AG08395 (cell line): ENCODE data around the gene GDF7.

Source experiments
- DNase-seq: peaks from one replicate; pipeline ENCODE4 v3.0.0; 2012; ENCODE audit warnings: mixed read lengths, low spot score

GDF7 gene

DNA sequence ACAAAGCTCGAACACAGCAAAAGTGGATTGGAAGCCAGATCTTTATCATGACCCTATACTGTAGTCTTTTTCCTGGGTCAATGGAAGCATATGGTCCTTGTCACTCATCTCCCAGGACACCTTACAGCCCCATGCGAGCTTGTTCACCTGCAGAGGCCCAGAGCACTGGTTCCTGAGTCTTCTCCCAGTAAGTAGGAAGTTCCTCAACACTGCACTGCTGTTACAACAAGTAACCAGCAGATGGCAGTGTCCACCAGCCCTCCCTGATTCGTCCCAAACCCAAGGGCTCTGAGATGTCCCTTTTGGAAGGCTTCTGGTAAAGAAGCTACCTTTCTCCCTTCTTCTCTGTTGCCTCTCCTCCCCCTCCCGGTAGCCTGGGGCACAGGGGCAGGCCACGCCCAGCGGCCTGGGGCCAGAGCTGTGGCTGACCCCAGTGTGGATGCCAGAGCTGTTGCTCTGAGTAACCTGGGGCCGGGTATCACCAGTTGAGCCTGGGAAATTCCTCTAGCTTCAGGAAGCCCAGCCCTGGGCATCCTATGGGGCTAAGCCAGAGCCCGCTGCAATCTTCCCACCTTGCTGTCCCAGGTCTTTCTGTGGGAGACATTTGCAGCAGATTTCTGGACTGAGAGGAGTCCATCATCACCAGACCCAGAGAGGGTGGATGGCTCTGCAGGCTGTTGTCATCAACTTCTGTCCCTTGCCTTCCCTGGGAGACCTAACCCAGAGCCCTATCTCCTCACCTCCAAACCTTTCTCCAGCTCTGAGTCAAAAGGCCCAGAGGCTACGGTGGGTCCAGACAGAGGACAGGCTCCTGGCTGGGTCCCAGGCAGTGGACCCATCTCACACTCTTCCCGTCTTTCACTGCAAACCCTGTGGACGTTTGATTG lies 5.3 kb upstream of the GDF7 start:
- DNase-seq: peak; percentile 88

DNA sequence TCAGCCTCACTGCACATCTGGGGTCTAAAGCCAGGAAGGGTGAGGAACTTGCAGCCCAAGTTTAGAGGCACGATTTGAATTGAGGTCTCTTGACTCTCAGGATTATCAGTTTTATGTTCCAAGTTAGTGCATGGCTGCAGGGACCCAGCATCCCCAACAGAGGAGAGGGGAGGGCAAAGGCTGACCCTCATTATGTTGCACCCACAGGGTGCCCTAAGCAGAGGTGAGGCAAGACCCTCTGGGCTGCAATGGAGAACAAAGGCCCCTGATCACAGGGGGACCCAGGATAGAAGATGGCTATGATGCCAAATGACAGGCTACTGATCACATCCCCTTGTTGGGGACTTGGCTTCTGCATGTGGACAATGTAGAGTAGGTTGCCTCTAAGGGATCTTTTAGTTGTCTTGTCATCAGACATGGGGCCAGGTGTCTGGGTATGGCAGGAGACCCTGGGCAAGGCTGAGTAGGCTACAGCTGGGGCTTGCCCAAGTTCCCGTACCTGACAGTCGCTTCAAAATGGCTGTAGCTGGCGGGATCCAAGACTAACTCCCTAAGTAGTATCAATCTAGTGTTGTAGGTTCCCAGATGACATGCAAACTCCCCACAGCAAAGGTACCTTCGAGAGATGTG lies 4.5 kb upstream of the GDF7 start:
- DNase-seq: no peak

DNA sequence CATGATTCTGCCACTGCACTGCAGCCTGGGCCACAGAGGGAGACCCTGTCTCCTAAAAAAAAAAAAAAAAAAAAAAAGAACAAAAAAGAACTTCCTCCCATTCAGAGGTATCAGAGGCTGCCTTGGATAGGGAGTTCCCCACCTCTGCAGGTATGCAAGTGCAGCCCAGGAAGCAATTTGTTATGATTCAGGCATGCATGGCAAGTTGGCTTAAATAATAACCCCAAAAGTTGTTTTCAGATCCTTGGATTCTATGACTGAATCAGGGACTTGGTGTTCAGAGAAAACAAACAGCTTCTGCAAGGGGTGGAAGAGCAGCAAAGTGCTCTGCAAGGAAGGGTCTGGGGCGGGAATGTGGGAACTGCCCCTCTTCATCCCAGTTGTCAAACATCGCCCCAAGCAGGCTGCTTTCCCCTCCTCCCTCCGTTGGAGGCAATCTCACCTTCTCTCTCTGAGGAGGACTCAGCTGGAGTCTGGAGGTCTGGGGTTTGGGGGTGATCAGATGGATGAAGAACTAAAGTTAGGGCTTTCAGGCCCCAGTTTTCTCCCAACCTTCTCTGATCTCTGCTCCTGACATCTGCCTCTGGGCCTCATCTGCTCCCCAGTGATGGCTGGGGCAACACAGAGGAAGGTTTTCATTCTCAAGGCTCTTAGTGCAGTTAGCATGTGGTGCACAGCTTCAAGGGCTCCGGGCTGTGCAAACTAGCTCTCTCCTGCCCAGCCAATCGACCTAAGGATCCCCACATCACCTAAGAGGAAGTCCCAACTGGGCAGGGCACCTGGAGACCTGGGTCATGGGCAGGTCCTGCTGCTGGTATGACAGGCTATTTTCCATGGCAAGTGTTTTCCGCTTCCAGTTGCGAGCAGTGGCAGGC lies 3.5 kb upstream of the GDF7 start:
- DNase-seq: no peak

DNA sequence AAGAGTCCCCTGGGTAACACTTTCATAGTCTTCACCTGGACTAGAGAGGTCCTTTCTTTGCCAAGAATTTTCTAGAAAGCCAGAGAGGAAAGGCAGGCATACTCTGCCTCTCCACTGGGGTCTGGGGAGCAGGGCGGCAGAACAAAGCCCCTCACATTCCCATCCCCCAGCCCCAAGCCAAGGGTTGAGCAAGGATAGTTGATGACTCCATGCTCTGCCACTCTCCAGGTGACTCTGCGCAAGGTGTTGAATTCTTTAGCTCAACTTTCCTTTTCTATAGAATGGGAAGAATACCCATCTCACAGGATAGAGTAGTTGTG lies 2.9 kb upstream of the GDF7 start:
- DNase-seq: no peak

DNA sequence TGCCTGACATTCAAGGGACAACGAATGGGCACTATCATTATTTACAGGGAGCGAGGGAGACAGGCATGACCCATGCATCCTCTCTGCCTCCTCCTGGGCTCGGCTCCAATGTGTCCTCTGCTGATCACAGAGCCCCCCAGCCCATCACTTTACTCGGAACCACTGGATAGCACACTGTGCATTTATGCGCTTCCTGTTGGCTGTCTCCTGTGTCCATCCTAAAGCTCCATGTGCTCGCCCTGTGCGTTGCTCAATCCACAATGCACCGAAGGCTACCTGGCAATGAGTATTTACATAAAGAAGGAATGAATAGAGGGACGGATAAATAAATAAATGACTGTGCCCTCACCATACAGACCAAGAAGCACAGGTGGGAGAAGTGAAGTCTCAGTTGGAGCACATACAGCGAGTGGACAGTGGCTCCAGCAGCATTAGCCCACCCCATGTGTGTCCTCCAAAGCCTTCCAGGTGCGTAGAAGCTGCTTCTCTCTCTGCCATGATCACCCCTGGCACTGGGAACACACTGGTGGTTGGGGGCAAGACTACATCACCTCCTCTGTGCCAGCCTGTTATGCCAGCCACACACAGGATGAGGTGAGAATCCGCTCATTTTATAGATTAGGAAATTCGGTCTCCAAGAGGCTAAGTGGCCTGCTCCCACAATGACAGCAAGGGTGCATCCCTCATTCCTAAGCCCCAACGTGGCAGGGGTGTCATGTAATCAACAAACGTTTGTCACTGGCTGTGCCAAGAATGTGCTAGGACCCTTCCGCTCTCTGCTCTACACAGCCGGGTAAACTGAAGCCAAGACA lies 2.3 kb upstream of the GDF7 start:
- no peak for DNase-seq

DNA sequence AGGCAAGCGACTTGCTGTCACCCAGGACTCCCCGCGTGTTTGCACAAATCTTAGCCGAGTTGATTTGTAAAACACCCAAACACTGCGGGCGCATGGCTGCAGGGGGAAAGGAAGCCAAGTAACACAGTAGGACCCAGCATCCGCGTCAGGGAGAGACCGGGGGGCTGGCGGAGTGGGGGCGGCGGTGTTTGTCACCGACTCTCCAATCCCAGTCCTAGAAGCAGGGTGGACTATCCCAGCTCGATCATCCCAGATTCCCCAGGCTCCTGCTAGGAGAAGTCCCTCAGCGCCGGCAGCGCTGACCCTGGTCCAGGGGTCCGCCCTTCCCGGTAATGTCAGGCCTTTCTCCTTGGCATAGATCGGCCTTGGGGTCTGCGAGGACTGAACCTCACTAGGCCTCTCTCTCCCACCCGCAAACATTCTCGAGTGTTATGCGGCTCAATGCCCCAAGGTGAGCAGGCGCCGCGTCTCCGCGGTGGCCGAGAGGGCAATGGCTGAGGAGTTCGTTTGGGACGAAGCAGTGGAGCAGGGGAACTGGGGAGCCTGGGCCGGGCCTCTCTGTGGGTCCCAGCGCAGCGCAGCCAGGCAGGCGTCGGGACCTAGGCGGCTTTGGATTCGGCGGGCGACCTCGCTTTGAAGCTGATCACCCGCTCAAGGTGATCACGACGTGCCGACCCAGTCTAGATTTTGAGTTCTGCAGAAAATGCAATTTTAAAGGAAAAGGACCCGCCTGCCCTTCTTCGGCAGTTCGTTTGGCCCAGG lies 1.5 kb upstream of the GDF7 start:
- DNase-seq: no peak

DNA sequence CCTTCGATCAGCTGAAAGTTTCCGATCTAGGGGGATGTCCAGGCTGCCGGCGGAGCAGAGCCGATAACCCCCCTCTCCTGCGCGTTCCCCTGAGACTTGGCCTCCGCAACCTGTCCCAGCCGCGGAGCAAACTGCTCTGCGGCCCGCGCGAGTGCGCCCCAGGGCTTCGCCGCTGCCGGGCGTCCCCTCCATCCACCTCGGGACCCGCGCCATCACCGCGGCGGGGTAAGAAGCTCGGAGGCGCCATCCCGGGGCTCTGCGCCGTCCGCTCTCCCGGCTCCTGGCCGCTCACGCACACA lies 990 bp upstream of the GDF7 start:
- DNase-seq: no peak

DNA sequence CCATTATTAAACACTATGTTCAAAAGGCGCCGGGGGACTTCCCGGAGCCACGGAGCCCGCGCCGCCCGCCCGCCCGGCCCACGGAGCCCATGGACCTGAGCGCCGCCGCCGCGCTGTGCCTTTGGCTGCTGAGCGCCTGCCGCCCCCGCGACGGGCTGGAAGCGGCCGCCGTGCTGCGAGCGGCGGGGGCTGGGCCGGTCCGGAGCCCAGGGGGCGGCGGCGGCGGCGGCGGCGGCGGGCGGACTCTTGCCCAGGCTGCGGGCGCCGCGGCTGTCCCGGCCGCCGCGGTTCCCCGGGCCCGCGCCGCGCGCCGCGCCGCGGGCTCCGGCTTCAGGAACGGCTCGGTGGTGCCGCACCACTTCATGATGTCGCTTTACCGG lies 197 bp downstream of the GDF7 start:
- no peak for DNase-seq

DNA sequence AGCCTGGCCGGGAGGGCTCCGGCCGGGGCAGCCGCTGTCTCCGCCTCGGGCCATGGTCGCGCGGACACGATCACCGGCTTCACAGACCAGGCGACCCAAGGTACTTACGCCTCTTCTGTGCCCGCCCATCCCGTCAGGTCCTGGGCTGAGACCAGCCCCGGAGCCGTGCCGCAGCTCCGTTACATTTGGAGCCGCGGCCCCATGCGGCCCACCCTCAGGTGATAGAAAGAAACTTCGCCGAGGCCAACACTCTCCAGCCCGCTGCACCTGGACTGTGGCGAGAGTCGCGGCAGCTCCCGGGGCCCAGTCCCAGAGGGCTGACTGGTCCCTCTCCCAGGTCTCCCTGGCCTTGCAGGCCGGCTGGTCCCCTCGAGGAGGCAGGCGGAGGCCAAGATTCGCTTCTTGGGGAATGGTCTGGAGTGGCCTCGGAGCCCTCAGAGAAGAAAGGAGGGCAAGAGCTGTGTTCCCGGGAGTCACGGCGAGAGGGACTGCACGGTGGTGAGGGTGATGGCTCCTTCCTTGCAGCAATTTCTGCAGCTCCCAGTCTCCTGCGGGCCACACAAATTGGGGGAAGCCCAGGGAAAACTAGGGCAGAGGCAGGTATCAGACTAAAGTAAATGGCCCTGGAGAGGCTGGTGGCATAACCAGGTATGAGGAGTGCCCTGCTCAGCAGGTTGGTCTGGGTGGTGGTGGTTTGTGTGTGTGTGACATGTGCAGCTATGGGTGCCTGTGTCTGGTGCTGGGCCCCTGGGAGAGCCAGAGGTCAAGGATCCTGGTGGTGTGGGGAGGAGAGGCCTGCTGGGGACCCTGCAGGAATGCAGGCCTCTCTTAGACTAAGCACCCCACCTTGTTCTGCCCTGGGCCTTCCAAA lies 822 bp downstream of the GDF7 start:
- no peak for DNase-seq

DNA sequence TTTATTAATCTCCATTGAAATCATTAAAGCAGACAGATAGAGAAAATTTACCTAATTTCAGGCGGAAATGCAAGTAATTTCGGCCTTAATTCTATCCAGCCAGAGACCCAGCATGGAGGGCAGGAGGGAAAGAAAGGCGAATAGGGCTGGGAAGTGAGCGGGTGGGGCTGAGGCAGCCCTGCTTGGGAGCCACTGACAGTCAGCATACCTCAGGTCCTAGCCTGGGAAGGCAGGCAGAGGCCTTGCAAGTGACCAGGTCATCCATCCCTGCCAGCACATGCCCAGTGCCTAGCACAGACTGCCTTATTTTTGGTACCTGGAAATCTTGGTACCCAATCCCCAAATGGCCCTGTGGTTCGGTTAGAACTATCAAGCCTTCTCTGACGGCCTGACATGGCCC lies 1.5 kb downstream of the GDF7 start:
- DNase-seq: no peak

DNA sequence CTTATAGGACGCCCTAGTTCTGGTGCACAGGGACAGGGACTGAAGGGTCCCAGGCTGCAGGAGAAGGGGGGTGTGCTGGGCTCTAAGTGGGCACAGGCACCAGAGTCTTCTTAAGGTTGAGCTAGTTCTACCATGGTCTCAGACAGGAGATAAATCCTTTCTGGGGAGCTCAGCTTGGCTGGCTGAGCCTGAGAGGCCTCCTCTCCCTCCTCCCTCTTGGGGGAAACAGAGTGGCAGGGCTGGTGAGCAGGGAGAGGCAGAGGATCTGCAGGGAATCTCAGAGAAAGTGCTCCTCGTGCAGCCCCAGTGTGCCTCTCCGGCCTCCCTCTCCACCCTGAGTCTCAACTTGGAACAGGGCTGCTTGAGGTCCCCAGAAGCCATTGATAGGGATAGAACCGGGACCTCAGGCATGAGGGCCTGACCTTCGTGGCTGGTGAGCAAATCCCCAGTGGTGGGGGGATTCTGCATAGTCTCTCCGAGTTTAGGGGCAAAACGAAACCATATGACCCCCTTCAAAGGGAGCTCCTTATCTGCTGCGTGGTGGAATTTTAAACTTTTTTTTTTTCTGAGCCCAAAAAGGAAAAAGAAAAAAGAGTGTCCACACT lies 2.0 kb downstream of the GDF7 start:
- no peak for DNase-seq

DNA sequence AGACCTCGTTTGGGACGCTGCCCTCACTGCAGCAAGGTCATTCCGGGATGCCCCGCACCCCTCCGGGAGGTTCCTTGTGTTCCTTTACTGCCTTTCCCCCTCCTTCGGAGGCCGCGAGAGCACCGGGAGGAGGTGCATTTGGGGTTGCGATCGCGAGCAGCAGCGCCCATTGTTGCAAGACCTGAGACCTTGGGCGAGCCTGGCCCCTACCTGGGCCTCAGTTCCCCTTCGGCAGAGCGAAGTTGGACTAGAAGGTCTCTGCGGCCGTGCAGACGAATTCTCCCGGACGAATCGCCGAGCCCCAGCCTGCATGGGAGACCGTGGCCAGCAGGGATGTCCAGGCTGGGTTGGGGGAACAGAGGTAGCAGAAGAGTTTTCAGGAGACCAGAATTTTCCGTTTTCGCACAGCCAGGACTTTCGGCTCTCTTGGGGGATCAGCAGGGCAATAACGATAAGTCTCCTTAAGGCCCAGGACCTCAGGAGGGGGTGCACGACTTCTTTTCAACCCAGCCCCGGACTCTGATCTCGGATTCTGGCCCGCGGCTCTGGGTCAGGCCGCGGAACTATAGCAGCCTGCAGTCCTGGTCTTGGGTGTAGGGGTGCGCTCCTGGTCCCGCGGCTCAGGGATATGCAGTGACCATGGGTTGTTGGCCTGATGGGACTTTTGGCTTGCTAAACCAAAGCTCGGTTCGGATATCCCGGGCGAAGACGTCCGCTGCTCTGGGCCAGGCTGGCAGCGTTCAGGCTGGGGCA lies 2.8 kb downstream of the GDF7 start:
- DNase-seq: no peak

DNA sequence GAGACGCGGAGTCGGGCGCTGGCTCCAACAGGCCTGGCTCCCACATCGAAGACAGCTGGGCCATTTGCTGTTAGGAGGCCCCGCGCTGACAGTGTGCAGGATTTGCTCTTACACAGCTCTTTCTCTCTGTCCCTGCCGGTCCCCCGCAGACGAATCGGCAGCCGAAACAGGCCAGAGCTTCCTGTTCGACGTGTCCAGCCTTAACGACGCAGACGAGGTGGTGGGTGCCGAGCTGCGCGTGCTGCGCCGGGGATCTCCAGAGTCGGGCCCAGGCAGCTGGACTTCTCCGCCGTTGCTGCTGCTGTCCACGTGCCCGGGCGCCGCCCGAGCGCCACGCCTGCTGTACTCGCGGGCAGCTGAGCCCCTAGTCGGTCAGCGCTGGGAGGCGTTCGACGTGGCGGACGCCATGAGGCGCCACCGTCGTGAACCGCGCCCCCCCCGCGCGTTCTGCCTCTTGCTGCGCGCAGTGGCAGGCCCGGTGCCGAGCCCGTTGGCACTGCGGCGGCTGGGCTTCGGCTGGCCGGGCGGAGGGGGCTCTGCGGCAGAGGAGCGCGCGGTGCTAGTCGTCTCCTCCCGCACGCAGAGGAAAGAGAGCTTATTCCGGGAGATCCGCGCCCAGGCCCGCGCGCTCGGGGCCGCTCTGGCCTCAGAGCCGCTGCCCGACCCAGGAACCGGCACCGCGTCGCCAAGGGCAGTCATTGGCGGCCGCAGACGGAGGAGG lies 3.5 kb downstream of the GDF7 start:
- DNase-seq: no peak

DNA sequence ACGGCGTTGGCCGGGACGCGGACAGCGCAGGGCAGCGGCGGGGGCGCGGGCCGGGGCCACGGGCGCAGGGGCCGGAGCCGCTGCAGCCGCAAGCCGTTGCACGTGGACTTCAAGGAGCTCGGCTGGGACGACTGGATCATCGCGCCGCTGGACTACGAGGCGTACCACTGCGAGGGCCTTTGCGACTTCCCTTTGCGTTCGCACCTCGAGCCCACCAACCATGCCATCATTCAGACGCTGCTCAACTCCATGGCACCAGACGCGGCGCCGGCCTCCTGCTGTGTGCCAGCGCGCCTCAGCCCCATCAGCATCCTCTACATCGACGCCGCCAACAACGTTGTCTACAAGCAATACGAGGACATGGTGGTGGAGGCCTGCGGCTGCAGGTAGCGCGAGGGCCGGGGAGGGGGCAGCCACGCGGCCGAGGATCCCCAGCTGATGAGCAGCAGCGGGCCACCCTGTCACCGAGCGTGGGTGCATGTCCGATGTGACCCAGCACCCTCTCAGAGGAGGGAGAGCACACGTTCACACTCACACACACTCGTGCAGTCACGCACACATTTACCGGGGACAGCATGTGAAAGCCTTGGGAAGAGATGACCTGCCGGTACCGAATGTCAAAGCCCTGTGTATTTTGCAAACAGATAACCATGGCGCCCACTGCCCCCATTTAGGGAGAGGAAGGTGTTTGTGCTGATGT lies 4.2 kb downstream of the GDF7 start:
- no peak for DNase-seq

DNA sequence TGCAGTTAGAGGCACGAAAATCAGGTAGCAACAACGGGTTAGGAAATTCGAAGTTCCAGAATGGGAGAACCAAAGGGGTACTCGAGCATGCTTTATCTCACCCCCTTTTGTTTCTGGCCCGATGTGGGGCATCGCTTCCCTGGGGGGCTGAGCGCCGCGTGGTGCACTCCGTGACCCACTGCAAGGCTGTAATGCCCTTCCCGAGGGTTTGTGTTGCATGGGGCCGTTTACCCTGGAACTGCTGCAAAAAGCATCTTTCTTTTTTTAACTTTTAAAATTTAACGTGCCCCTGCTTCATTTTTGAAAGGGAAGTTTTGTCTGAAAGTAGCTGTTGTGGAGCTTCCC lies 4.8 kb downstream of the GDF7 start:
- no peak for DNase-seq

DNA sequence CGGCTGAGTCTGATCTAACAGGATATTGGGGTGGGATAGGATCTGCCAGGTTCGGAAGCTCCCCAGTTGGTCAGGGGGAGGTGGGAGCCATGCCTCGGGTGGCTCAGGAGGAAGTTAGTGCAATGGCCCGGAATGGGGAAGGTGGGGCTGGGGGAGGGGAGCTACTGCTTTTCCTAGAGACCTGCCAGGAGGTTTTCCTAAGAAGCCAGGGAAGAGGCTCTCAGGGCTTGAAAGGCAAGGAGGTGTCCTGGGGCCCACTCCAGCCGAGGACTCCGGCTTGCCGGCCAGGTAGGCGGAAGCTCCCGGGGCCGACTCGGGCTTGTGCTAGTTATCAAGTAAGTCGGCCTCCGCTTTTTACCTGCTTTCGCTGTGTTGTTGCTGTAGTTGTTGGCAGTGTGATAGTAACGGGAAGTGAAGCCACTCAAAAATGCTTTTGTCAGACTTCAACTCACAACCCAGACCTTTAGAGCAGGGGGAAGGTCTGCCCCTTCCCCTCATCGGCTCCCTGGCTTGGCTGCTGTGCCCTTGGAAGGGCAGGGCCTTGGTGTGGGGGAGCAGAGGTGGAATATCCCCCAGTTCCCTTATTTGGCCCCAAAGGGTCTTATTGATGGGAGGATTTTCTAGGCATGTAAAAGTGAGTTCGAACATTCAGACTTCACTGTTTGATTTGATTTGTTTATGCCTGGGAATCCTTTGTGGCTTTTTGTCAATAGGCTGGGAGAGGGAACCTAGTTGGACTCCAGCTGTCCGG lies 5.4 kb downstream of the GDF7 start:
- DNase-seq: no peak

DNA sequence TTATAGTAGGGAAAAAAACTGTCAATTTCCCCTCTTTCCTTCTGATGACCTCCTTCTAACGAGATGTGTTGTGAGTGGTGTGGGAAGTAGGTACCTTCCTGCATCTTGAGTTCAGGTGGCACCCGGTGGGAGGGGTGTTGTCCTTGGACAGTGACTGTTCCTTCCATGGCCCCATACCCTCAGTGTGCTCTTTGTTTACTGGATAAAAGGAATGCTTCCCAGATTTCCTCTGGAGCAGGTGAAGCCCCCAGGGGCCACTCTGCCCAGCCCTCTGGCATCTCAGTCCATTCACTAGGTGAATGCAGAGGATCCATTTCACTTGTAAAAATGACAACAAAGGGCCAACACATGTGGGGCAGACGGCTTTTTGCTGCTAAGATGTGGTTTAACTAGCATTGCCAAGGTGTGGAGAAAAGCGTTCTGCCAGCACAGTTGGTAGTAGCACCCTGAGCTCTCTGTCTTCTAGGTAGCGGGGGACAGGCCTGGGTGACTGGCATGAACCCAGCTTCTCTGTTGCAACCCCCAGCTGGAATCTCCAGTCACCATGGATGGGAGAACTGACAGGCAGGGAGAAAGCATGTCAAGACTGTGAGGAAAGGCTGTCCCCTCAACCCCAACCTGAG lies 6.9 kb downstream of the GDF7 start:
- DNase-seq: no peak
